CD4-positive, CD25-positive, alpha-beta regulatory T cell (primary cell): ENCODE measurements around the gene MTHFD2. TPM values are rescaled to one million over a fixed set of nuclear protein-coding genes. Genes with fewer than 3 reads are reported as not detected.

ENCODE experiments used
- ATAC-seq, 2 donors: fragments of 150-1000 bp; cut with Tn5 transposase; one replicate each; pipeline ENCODE4 v1.10.0; 2021; ENCODE audit warnings: low read depth in 2 of 2, moderate number of reproducible peaks in 2 of 2, moderate library complexity in 1 of 2
- DNase-seq, 3 donors: peaks; one replicate each; pipeline versions ENCODE4 v3.0.0 to v3.0.0-alpha.2; 2012 to 2022; ENCODE audit warnings: mixed read lengths in 1 of 3
- H3K27ac ChIP-seq: one replicate; pipeline ENCODE4 v1.7.0; 2013; ENCODE audit warnings: mild to moderate bottlenecking, low read length; ENCODE audit not compliant: insufficient read depth, poor library complexity, severe bottlenecking
- H3K27me3 ChIP-seq: one replicate; pipeline ENCODE4 v1.7.0; 2013; ENCODE audit warnings: low read length; ENCODE audit not compliant: control insufficient read depth, insufficient read depth
- H3K36me3 ChIP-seq: one replicate; pipeline ENCODE4 v1.7.0; 2013; ENCODE audit warnings: mild to moderate bottlenecking, low read length, moderate library complexity; ENCODE audit not compliant: control insufficient read depth, insufficient read depth
- H3K4me1 ChIP-seq: 2 replicates; pipeline ENCODE4 v1.7.0; 2013; ENCODE audit warnings: mild to moderate bottlenecking, low read length; ENCODE audit not compliant: insufficient read depth, control insufficient read depth, poor library complexity, severe bottlenecking
- H3K4me3 ChIP-seq: one replicate; pipeline ENCODE4 v1.7.0; 2013; ENCODE audit warnings: low read depth, mild to moderate bottlenecking, low read length, moderate library complexity
- H3K9me3 ChIP-seq, 2 experiments: 1 replicate in 1 of 2; 2 replicates in 1 of 2; pipeline ENCODE4 v1.7.0; 2013; ENCODE audit warnings: low read length in 2 of 2, mild to moderate bottlenecking in 1 of 2, moderate library complexity in 1 of 2; ENCODE audit not compliant: control insufficient read depth in 2 of 2
- H3K27ac Mint-ChIP-seq, 3 donors: one replicate each; pipeline ENCODE4 v1.8.0; 2020 to 2022; ENCODE audit warnings: mild to moderate bottlenecking in 3 of 3, mixed read lengths in 3 of 3, moderate library complexity in 2 of 3
- H3K27me3 Mint-ChIP-seq: one replicate; pipeline ENCODE4 v1.8.0; 2022; ENCODE audit warnings: mild to moderate bottlenecking, mixed read lengths
- H3K36me3 Mint-ChIP-seq: one replicate; pipeline ENCODE4 v1.8.0; 2020; ENCODE audit warnings: mixed read lengths
- H3K4me1 Mint-ChIP-seq, 4 donors: one replicate each; pipeline ENCODE4 v1.8.0; 2020 to 2022; ENCODE audit warnings: mixed read lengths in 4 of 4, mild to moderate bottlenecking in 1 of 4
- H3K4me3 Mint-ChIP-seq, 4 donors: one replicate each; pipeline ENCODE4 v1.8.0; 2020 to 2022; ENCODE audit warnings: mild to moderate bottlenecking in 4 of 4, mixed read lengths in 4 of 4, moderate library complexity in 3 of 4
- H3K9me3 Mint-ChIP-seq, 7 donors: one replicate each; pipeline ENCODE4 v1.8.0; 2020 to 2022; ENCODE audit warnings: mixed read lengths in 7 of 7, mild to moderate bottlenecking in 3 of 7, moderate library complexity in 2 of 7
- polyA plus RNA-seq, 4 donors: library from polyadenylated mRNA; unstranded; fragments of 300-500 nt; fragmentation: Illumina TruSeq; gene quantifications; one replicate each; pipeline ENCODE4 v1.2.3, GENCODE V29; 2021
- total RNA-seq: library from RNA; stranded (reverse); gene quantifications from one replicate; pipeline ENCODE4 v1.2.3, GENCODE V29; 2022

Gene MTHFD2
- total and polyA plus RNA-seq, 5 donors from 2014 or later: 18.5 to 48.1 (median 28.0) TPM

- peaks cover 0 to 5% (median 2%) of the 10 kb centered on the region in 4 donors for H3K4me1 Mint-ChIP-seq
- no peak overlapping the region for H3K4me3 Mint-ChIP-seq
- no peaks in the 10 kb centered on the region for H3K36me3 ChIP-seq
- H3K4me1 ChIP-seq: no peaks in the 10 kb centered on the region
- no peaks in the 10 kb centered on the region for H3K9me3 ChIP-seq
- H3K27me3 ChIP-seq: no peaks in the 10 kb centered on the region
- no peak for ATAC-seq
- peaks cover 36% of the 10 kb centered on the region for H3K36me3 Mint-ChIP-seq
- no peak overlapping the region for H3K4me3 ChIP-seq
- no peaks in the 10 kb centered on the region for H3K27me3 Mint-ChIP-seq
- no peaks in the 10 kb centered on the region for H3K9me3 Mint-ChIP-seq
- no peak for DNase-seq
- no peak overlapping the region for H3K27ac ChIP-seq
- no peak overlapping the region for H3K27ac Mint-ChIP-seq
Observed at GRCh38 chr2:74232426-74232825, 34.0 kb downstream of the MTHFD2 start.

DNA sequence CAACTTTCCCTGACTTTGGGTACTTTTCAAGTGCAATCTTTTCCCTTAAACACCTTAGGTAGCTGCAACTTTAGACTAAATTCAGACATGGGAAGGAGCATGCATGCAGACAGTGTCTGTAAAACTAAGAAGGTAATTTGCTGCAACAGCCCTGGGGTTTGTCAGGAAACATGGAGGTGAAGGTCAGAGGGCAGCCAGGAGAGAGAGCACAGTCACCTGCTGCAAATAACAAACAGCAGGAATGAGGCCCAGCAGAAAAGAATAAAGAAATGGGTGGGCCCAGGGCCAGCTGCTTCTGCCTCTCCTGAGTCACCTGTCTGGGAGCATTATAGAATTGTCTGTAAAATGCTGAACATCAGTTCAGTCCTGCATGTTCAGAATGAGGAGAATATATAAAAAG, 35.2 kb downstream of the MTHFD2 start:
- no peaks in the 10 kb centered on the region for H3K27me3 ChIP-seq
- H3K4me3 Mint-ChIP-seq: no peak overlapping the region
- no peaks in the 10 kb centered on the region for H3K9me3 ChIP-seq
- H3K36me3 Mint-ChIP-seq: peaks cover 36% of the 10 kb centered on the region
- H3K4me1 Mint-ChIP-seq: peaks cover 0 to 5% (median 2%) of the 10 kb centered on the region in 4 donors
- no peaks in the 10 kb centered on the region for H3K36me3 ChIP-seq
- DNase-seq: no peak
- no peaks in the 10 kb centered on the region for H3K9me3 Mint-ChIP-seq
- H3K27me3 Mint-ChIP-seq: no peaks in the 10 kb centered on the region
- no peak for ATAC-seq
- no peak overlapping the region for H3K4me3 ChIP-seq
- no peak overlapping the region for H3K27ac Mint-ChIP-seq
- H3K27ac ChIP-seq: no peak overlapping the region
- no peaks in the 10 kb centered on the region for H3K4me1 ChIP-seq

DNA sequence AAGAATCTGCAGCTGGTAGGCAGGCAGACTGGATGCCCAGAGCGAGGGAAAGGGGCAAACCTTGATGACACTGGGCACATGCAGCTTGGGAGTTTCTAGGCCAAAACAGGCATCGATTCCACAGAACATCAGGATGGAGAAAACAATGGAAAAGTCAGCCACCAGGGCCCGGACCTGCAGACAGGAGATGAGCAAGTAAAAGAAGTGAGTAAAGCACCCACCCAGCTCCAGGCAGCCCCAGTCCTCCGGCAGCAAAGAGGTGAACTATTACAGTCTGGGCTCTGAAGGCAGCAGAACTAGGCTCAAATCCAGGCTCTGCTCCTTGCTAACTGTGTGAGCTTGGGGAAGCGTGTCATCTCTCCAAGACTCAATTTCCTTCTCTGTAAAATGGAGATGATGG, 36.6 kb downstream of the MTHFD2 start:
- ATAC-seq (no peak), DNase-seq (no peak)
- Histone ChIP-seq H3K27ac (no peak overlapping the region), H3K4me3 (no peak overlapping the region), H3K27me3 (no peaks in the 10 kb centered on the region), H3K4me1 (no peaks in the 10 kb centered on the region), H3K36me3 (no peaks in the 10 kb centered on the region), H3K9me3 (no peaks in the 10 kb centered on the region)
- Mint-ChIP-seq H3K27me3 (no peaks in the 10 kb centered on the region), H3K9me3 (no peaks in the 10 kb centered on the region), H3K4me1 (peaks cover 0 to 5% (median under 1%) of the 10 kb centered on the region in 4 donors), H3K4me3 (no peak overlapping the region), H3K36me3 (peaks cover 35% of the 10 kb centered on the region), H3K27ac (peak overlapping the region in 1 of 3 donors; percentile 11)

DNA sequence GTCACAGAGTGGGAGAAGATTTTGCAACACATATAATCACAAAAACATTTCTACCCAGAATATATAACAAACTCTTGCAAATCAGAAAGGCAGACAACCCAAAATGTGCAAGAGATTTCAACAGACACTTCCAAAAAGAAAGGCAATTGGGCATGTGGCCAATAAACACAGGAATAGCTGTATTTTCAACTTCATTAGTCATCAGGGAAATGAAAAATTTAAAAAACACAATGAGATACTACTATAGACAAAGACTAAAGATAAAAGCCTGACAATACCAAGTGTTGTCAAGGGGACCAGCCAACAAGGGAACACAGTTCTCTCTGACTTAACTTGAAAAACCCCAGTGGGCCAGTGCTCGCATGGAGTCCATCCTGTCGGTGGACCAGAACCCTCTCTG, 40.5 kb downstream of the MTHFD2 start:
- peaks cover 29% of the 10 kb centered on the region for H3K36me3 Mint-ChIP-seq
- H3K27me3 Mint-ChIP-seq: no peaks in the 10 kb centered on the region
- Histone ChIP-seq H3K36me3 (no peaks in the 10 kb centered on the region), H3K4me1 (no peaks in the 10 kb centered on the region), H3K4me3 (no peak overlapping the region), H3K9me3 (no peaks in the 10 kb centered on the region), H3K27ac (no peak overlapping the region), H3K27me3 (no peaks in the 10 kb centered on the region)
- H3K4me3 Mint-ChIP-seq: no peak overlapping the region
- no peak for ATAC-seq
- H3K9me3 Mint-ChIP-seq: no peaks in the 10 kb centered on the region
- H3K27ac Mint-ChIP-seq: no peak overlapping the region
- no peak for DNase-seq
- H3K4me1 Mint-ChIP-seq: peaks cover 0 to 5% (median under 1%) of the 10 kb centered on the region in 4 donors

- H3K27me3 Mint-ChIP-seq: no peaks in the 10 kb centered on the region
- ATAC-seq (no peak), DNase-seq (no peak)
- no peak overlapping the region for H3K27ac Mint-ChIP-seq
- H3K4me3 Mint-ChIP-seq: no peak overlapping the region
- peaks cover 0 to 5% (median under 1%) of the 10 kb centered on the region in 4 donors for H3K4me1 Mint-ChIP-seq
- H3K27ac ChIP-seq: no peak overlapping the region
- peaks cover 29% of the 10 kb centered on the region for H3K36me3 Mint-ChIP-seq
- no peaks in the 10 kb centered on the region for H3K36me3 ChIP-seq
- H3K4me1 ChIP-seq: no peaks in the 10 kb centered on the region
- no peaks in the 10 kb centered on the region for H3K9me3 Mint-ChIP-seq
- no peaks in the 10 kb centered on the region for H3K27me3 ChIP-seq
- H3K4me3 ChIP-seq: no peak overlapping the region
- no peaks in the 10 kb centered on the region for H3K9me3 ChIP-seq
Observed at GRCh38 chr2:74239346-74239745, 40.9 kb downstream of the MTHFD2 start.

- H3K4me3 Mint-ChIP-seq: no peak overlapping the region
- H3K27me3 Mint-ChIP-seq: peaks cover 5% of the 10 kb centered on the region
- Histone ChIP-seq H3K36me3 (no peaks in the 10 kb centered on the region), H3K27me3 (no peaks in the 10 kb centered on the region), H3K27ac (no peak overlapping the region), H3K9me3 (no peaks in the 10 kb centered on the region), H3K4me1 (no peaks in the 10 kb centered on the region), H3K4me3 (no peak overlapping the region)
- no peak overlapping the region for H3K27ac Mint-ChIP-seq
- ATAC-seq (no peak), DNase-seq (no peak)
- H3K9me3 Mint-ChIP-seq: no peaks in the 10 kb centered on the region
- peaks cover 20% of the 10 kb centered on the region for H3K36me3 Mint-ChIP-seq
- no peaks in the 10 kb centered on the region for H3K4me1 Mint-ChIP-seq
Observed at GRCh38 chr2:74242354-74243071, 44.1 kb downstream of the MTHFD2 start.

GRCh38 chr2:74244286-74244685, 45.9 kb downstream of the MTHFD2 start:
- ATAC-seq (no peak), DNase-seq (no peak)
- Histone ChIP-seq H3K27ac (no peak overlapping the region), H3K36me3 (no peaks in the 10 kb centered on the region), H3K9me3 (no peaks in the 10 kb centered on the region), H3K27me3 (no peaks in the 10 kb centered on the region), H3K4me1 (no peaks in the 10 kb centered on the region), H3K4me3 (no peak overlapping the region)
- Mint-ChIP-seq H3K4me3 (no peak overlapping the region), H3K4me1 (no peaks in the 10 kb centered on the region), H3K9me3 (no peaks in the 10 kb centered on the region), H3K36me3 (peaks cover 17% of the 10 kb centered on the region), H3K27me3 (peaks cover 5% of the 10 kb centered on the region), H3K27ac (peak overlapping the region in 2 of 3 donors; percentile 12 to 20)

DNA sequence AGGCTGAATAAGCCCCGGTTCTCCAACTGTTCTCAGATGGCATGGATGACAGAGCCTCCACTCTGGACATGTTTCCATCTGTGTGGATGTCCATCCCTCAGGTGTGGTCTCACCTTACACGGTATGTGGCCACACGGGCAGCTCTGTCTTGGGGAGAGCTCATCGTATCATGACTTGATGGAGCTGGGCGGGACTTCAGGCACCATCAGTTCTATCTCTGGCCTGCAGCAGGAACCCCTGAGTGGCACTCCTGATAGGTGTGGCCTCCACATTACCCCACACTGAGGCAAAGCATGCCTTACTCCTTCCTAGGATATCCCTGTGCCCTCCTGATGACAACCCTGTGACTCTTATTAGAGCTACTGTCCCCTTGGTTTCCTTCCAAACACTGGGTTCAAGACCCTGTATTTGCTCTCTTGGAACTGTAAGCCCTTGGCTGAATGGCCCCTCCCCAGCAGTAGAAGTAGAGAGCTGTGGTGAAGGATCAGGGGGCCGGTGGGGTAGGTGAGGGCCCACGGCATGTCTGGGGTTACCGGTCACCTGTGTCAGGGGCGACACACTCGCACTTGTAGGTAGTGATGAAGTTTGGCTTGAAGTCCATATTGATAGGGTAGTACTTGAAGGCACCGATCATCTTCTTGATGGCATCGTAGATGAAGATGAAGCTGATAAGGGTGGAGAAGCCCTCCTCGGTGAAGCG, 48.2 kb downstream of the MTHFD2 start:
- no peak overlapping the region for H3K27ac Mint-ChIP-seq
- no peak overlapping the region for H3K4me3 Mint-ChIP-seq
- H3K36me3 Mint-ChIP-seq: peaks cover 19% of the 10 kb centered on the region
- no peaks in the 10 kb centered on the region for H3K36me3 ChIP-seq
- H3K9me3 Mint-ChIP-seq: no peaks in the 10 kb centered on the region
- no peaks in the 10 kb centered on the region for H3K27me3 ChIP-seq
- H3K4me1 Mint-ChIP-seq: peaks cover 0 to 4% (median 0%) of the 10 kb centered on the region in 4 donors
- H3K27me3 Mint-ChIP-seq: peaks cover 5% of the 10 kb centered on the region
- DNase-seq (no peak), ATAC-seq (no peak)
- no peaks in the 10 kb centered on the region for H3K4me1 ChIP-seq
- H3K9me3 ChIP-seq: no peaks in the 10 kb centered on the region
- no peak overlapping the region for H3K27ac ChIP-seq
- H3K4me3 ChIP-seq: no peak overlapping the region
